Measurements from ENCODE around the gene ARID3B. TPM values are rescaled to one million over a fixed set of nuclear protein-coding genes. Genes with fewer than 3 reads are reported as not detected.

Gene ARID3B, protein sequence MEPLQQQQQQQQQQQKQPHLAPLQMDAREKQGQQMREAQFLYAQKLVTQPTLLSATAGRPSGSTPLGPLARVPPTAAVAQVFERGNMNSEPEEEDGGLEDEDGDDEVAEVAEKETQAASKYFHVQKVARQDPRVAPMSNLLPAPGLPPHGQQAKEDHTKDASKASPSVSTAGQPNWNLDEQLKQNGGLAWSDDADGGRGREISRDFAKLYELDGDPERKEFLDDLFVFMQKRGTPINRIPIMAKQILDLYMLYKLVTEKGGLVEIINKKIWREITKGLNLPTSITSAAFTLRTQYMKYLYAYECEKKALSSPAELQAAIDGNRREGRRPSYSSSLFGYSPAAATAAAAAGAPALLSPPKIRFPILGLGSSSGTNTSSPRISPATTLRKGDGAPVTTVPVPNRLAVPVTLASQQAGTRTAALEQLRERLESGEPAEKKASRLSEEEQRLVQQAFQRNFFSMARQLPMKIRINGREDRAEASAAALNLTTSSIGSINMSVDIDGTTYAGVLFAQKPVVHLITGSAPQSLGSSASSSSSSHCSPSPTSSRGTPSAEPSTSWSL
- polyA plus RNA-seq (2013) = 9.6 TPM

DNA sequence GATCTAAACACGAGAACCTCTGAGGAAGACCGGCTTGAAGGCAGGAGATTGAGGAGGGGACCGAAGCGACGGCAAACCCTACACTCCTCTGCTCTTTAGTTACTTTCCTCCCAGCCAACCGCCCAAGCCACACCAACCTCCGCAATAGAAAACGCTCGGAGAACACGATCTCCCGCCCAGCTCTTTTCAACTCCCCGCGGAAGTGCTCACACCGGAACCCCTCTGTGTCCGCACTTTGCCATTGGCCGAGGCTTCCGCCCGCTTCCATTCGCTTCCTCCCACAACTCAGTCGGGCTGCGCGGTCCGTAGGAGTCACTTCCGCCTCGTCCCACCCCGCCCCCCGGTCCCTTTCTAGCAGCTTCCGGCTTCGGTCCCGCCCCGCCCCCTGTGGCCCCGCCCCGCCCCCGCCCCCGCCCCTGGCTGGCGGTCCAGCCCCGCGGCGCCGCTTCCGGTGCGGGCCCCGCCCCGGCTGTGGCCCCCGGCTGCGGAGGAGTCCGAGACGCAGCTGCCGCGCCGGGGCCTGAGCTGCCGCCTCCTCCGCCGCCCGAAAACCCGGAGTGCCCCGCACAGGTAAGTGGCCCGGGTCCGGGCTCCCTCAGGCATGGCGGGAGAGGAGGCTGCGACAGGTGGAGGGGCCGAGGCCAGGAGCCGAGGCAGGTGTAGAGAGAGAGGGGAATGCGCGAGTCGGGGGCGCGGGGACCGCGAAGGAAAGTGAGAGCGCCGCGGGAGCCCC lies at the start of gene ARID3B:
Gene ARID3B (plus strand): TSS at position 460 of the 733 bp plus-strand sequence. CDS start 2,717 bp downstream, outside the sequence.
- CTCF ChIA-PET = interaction anchor here (0.6 to 1.4 kb wide), 5 partner anchors 28 to 410 kb away, joined by 3 to 4 read pairs (median 3); no protein-coding TSS in a partner anchor
- Histone ChIP-seq H3K4me1 (ENCODE audit: control extremely low read depth in 1 of 4, control insufficient read depth in 4 of 4, insufficient read depth in 4 of 4, low read length in 3 of 4) (peaks cover 25 to 54% (median 47%) of the 10 kb centered on the region in 4 experiments), H3K27ac (ENCODE audit: insufficient read depth in 1 of 2, low read depth in 1 of 2, low read length in 2 of 2, poor library complexity in 1 of 2, severe bottlenecking in 2 of 2) (peak within 1 kb of the TSS; percentile 66 to 88), H3K9me3 (ENCODE audit: control extremely low read depth in 1 of 5, control insufficient read depth in 4 of 5, insufficient read depth in 2 of 5, low read depth in 1 of 5, low read length in 4 of 5) (no peaks in the 10 kb centered on the region), H3K4me3 (ENCODE audit: control insufficient read depth in 1 of 7, extremely low read depth in 1 of 7, insufficient read depth in 4 of 7, low read depth in 2 of 7, low read length in 6 of 7) (peak within 1 kb of the TSS; percentile 80 to 94 (median 90)), H3K36me3 (ENCODE audit: control insufficient read depth in 4 of 4, insufficient read depth in 4 of 4, low read length in 3 of 4) (peaks cover 0 to 8% (median 0%) of the 10 kb centered on the region in 4 experiments), H3K27me3 (replicated peaks in 2 of 5; ENCODE audit: control insufficient read depth in 4 of 5, insufficient read depth in 5 of 5, low read length in 4 of 5) (no peaks in the 10 kb centered on the region)
- WGBS (ENCODE audit: insufficient coverage) = 0% methylated on average over 45 of the region's 73 CpGs
- POLR2A ChIA-PET = no interaction called here
- peak; percentile 94 to 96 (median 94) for DNase-seq

DNA sequence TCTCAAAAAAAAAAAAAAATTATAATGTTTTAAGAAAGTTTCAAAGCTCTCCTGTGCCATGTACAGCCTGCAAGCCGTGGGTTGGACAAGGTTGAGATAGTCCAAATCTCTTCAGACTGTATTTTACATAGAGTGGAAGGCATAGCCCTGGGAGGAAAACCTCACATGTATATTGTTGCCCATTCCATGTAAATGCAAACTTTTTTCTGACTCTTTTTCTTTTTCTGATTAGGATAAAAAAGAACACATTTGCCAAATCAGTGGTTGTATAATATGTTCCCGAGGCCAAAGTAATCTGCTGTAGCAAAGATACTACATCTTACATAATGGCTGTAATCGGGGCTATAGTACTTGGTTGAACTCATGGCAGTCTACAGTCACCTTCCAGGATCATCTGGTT lies 44.4 kb upstream of the ARID3B start:
- 100% methylated on average over 1 of the region's 3 CpGs for WGBS (ENCODE audit: insufficient coverage)
- Histone ChIP-seq H3K36me3 (ENCODE audit: control insufficient read depth in 4 of 4, insufficient read depth in 4 of 4, low read length in 3 of 4) (peaks cover 0 to 6% (median 0%) of the 10 kb centered on the region in 4 experiments), H3K9me3 (ENCODE audit: control extremely low read depth in 1 of 5, control insufficient read depth in 4 of 5, insufficient read depth in 2 of 5, low read depth in 1 of 5, low read length in 4 of 5) (no peaks in the 10 kb centered on the region), H3K4me3 (ENCODE audit: control insufficient read depth in 1 of 7, extremely low read depth in 1 of 7, insufficient read depth in 4 of 7, low read depth in 2 of 7, low read length in 6 of 7) (no peak overlapping the region), H3K27me3 (replicated peaks in 2 of 5; ENCODE audit: control insufficient read depth in 4 of 5, insufficient read depth in 5 of 5, low read length in 4 of 5) (no peaks in the 10 kb centered on the region), H3K27ac (ENCODE audit: insufficient read depth in 1 of 2, low read depth in 1 of 2, low read length in 2 of 2, poor library complexity in 1 of 2, severe bottlenecking in 2 of 2) (no peak overlapping the region), H3K4me1 (ENCODE audit: control extremely low read depth in 1 of 4, control insufficient read depth in 4 of 4, insufficient read depth in 4 of 4, low read length in 3 of 4) (no peaks in the 10 kb centered on the region)
- ChIA-PET POLR2A (no interaction called here), CTCF (no interaction called here)
- DNase-seq = no peak

DNA sequence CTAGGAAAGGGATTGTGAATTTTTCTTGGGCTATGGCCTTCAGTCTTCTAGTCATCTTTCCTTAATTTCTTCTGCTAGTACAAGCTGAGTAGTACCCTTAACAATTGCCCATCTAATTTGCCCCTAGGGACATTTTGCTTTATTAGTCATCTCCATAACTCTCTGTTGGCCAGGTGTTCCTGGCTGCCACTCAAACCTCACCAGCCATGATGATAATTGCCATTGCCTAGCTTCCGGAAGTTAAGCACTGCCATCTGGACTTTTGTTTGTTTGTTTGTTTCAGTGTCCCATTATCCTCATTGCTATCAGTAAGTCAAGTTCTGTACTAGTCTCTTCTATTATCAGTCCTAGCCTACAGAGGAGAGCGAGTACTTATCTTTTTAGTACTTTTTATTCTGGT lies 43.4 kb upstream of the ARID3B start:
- POLR2A ChIA-PET = no interaction called here
- H3K27me3 ChIP-seq (replicated peaks in 2 of 5; ENCODE audit: control insufficient read depth in 4 of 5, insufficient read depth in 5 of 5, low read length in 4 of 5) = no peaks in the 10 kb centered on the region
- no peaks in the 10 kb centered on the region for H3K4me1 ChIP-seq (ENCODE audit: control extremely low read depth in 1 of 4, control insufficient read depth in 4 of 4, insufficient read depth in 4 of 4, low read length in 3 of 4)
- CTCF ChIA-PET = no interaction called here
- 100% methylated on average over 2 of the region's 2 CpGs for WGBS (ENCODE audit: insufficient coverage)
- H3K9me3 ChIP-seq (ENCODE audit: control extremely low read depth in 1 of 5, control insufficient read depth in 4 of 5, insufficient read depth in 2 of 5, low read depth in 1 of 5, low read length in 4 of 5) = no peaks in the 10 kb centered on the region
- DNase-seq = no peak
- H3K4me3 ChIP-seq (ENCODE audit: control insufficient read depth in 1 of 7, extremely low read depth in 1 of 7, insufficient read depth in 4 of 7, low read depth in 2 of 7, low read length in 6 of 7) = no peak overlapping the region
- no peak overlapping the region for H3K27ac ChIP-seq (ENCODE audit: insufficient read depth in 1 of 2, low read depth in 1 of 2, low read length in 2 of 2, poor library complexity in 1 of 2, severe bottlenecking in 2 of 2)
- H3K36me3 ChIP-seq (ENCODE audit: control insufficient read depth in 4 of 4, insufficient read depth in 4 of 4, low read length in 3 of 4) = peaks cover 0 to 6% (median under 1%) of the 10 kb centered on the region in 4 experiments

DNA sequence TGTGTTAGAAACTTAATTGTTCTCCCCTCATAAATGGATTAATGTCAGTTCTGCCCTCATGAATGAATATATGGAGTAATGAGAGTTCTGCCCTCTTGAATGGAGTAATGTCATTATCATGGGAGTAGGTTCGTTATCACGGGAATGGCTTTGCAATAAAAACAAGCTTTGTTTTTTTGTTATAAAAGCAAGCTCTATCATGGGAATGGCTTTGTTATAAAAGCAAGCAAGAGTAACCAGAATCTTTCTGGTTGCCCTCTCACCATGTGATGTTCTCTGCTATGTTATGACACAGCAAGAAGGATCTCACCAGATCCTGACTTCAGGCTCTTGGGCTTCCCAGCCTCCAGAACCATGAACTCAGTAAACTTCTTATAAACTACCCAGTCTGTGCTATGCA lies 41.7 kb upstream of the ARID3B start:
- DNase-seq = no peak
- CTCF ChIA-PET = interaction anchor here (1.0 to 1.3 kb wide), 2 partner anchors 14 to 20 kb away, joined by 3 read pairs; no protein-coding TSS in a partner anchor
- Histone ChIP-seq H3K36me3 (ENCODE audit: control insufficient read depth in 4 of 4, insufficient read depth in 4 of 4, low read length in 3 of 4) (peaks cover 0 to 6% (median under 1%) of the 10 kb centered on the region in 4 experiments), H3K4me1 (ENCODE audit: control extremely low read depth in 1 of 4, control insufficient read depth in 4 of 4, insufficient read depth in 4 of 4, low read length in 3 of 4) (no peaks in the 10 kb centered on the region), H3K27ac (ENCODE audit: insufficient read depth in 1 of 2, low read depth in 1 of 2, low read length in 2 of 2, poor library complexity in 1 of 2, severe bottlenecking in 2 of 2) (no peak overlapping the region), H3K27me3 (replicated peaks in 2 of 5; ENCODE audit: control insufficient read depth in 4 of 5, insufficient read depth in 5 of 5, low read length in 4 of 5) (no peaks in the 10 kb centered on the region), H3K4me3 (ENCODE audit: control insufficient read depth in 1 of 7, extremely low read depth in 1 of 7, insufficient read depth in 4 of 7, low read depth in 2 of 7, low read length in 6 of 7) (no peak overlapping the region), H3K9me3 (ENCODE audit: control extremely low read depth in 1 of 5, control insufficient read depth in 4 of 5, insufficient read depth in 2 of 5, low read depth in 1 of 5, low read length in 4 of 5) (no peaks in the 10 kb centered on the region)
- WGBS (ENCODE audit: insufficient coverage) = no CpG with 5 or more reads among the region's 2 CpGs
- POLR2A ChIA-PET = no interaction called here

DNA sequence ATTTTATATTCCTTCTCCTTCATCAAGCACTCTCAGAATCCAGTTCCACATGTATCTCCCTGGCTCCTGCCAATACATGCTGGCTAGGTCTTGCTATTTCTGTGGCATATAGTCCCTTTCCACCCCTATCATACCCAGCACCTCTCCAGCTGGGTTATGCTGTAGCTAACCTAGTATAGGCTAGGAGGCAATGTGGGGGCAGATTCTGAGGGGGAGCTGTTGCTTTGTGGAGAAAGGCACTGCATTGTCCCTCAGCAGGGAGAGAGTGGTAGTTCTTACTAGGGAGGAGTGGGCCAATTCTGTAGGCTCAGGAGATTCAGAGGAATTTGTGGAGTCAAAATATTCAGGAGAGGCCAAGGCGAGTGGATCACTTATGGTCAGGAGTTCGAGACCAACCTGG lies 40.6 kb upstream of the ARID3B start:
- H3K27me3 ChIP-seq (replicated peaks in 2 of 5; ENCODE audit: control insufficient read depth in 4 of 5, insufficient read depth in 5 of 5, low read length in 4 of 5) = no peaks in the 10 kb centered on the region
- 100% methylated on average over 2 of the region's 2 CpGs for WGBS (ENCODE audit: insufficient coverage)
- H3K4me1 ChIP-seq (ENCODE audit: control extremely low read depth in 1 of 4, control insufficient read depth in 4 of 4, insufficient read depth in 4 of 4, low read length in 3 of 4) = no peaks in the 10 kb centered on the region
- H3K4me3 ChIP-seq (ENCODE audit: control insufficient read depth in 1 of 7, extremely low read depth in 1 of 7, insufficient read depth in 4 of 7, low read depth in 2 of 7, low read length in 6 of 7) = no peak overlapping the region
- ChIA-PET CTCF (interaction anchor here (0.9 to 1.3 kb wide), 3 partner anchors 15 to 124 kb away, joined by 3 read pairs; no protein-coding TSS in a partner anchor), POLR2A (no interaction called here)
- H3K27ac ChIP-seq (ENCODE audit: insufficient read depth in 1 of 2, low read depth in 1 of 2, low read length in 2 of 2, poor library complexity in 1 of 2, severe bottlenecking in 2 of 2) = no peak overlapping the region
- no peak for DNase-seq
- no peaks in the 10 kb centered on the region for H3K9me3 ChIP-seq (ENCODE audit: control extremely low read depth in 1 of 5, control insufficient read depth in 4 of 5, insufficient read depth in 2 of 5, low read depth in 1 of 5, low read length in 4 of 5)
- H3K36me3 ChIP-seq (ENCODE audit: control insufficient read depth in 4 of 4, insufficient read depth in 4 of 4, low read length in 3 of 4) = peaks cover 0 to 9% (median under 1%) of the 10 kb centered on the region in 4 experiments

DNA sequence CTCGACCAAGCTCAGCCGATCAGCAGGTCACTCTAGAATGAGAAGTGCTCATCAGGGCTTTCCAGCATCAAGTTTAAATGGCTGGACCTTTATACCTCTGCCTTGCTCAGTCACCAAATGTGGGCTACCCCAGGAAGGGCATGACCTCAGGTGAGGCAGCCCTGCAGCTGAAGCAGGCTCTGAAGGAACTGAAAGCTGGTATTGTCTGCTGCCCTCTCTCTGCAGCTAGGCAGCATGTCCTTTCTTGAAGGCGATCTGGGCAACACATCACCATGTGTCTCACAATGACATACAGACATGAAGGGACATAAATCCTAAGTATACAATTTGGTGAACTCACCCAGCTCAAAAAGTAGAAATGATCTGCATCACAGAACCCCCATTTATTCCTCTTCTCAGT lies 38.7 kb upstream of the ARID3B start:
- H3K36me3 ChIP-seq (ENCODE audit: control insufficient read depth in 4 of 4, insufficient read depth in 4 of 4, low read length in 3 of 4) = peaks cover 0 to 4% (median under 1%) of the 10 kb centered on the region in 4 experiments
- H3K4me1 ChIP-seq (ENCODE audit: control extremely low read depth in 1 of 4, control insufficient read depth in 4 of 4, insufficient read depth in 4 of 4, low read length in 3 of 4) = no peaks in the 10 kb centered on the region
- ChIA-PET CTCF (interaction anchor here (1.3 kb wide), 1 partner anchor 13 kb away, joined by 3 read pairs; no protein-coding TSS in a partner anchor), POLR2A (no interaction called here)
- H3K4me3 ChIP-seq (ENCODE audit: control insufficient read depth in 1 of 7, extremely low read depth in 1 of 7, insufficient read depth in 4 of 7, low read depth in 2 of 7, low read length in 6 of 7) = no peak overlapping the region
- H3K27ac ChIP-seq (ENCODE audit: insufficient read depth in 1 of 2, low read depth in 1 of 2, low read length in 2 of 2, poor library complexity in 1 of 2, severe bottlenecking in 2 of 2) = no peak overlapping the region
- H3K9me3 ChIP-seq (ENCODE audit: control extremely low read depth in 1 of 5, control insufficient read depth in 4 of 5, insufficient read depth in 2 of 5, low read depth in 1 of 5, low read length in 4 of 5) = no peaks in the 10 kb centered on the region
- no peaks in the 10 kb centered on the region for H3K27me3 ChIP-seq (replicated peaks in 2 of 5; ENCODE audit: control insufficient read depth in 4 of 5, insufficient read depth in 5 of 5, low read length in 4 of 5)
- WGBS (ENCODE audit: insufficient coverage) = 100% methylated on average over 3 of the region's 3 CpGs
- no peak for DNase-seq

Measured in common myeloid progenitor, CD34-positive (primary cell).